Prostate gland (tissue), 2 donors: Measurements from ENCODE around the gene BICRA.

Experiments
- POLR2A ChIP-seq: fragments of 450-650 bp; IDR thresholded peaks from one replicate; pipeline ENCODE4 v1.6.1; 2016; ENCODE audit warnings: antibody characterized with exemption, mild to moderate bottlenecking
- POLR2AphosphoS5 ChIP-seq: sonication (generic); formaldehyde crosslinking; IDR thresholded peaks from one replicate; pipeline ENCODE4 v1.6.1; 2017; ENCODE audit warnings: antibody characterized with exemption
- TF ChIP-seq, protein P1 (sequence below), 4 experiments: fragments of 200-600 bp in 2 of 4; fragments of 450-650 bp in 2 of 4; sonication (generic) in 2 of 4; IDR thresholded peaks; 1 replicate in 3 of 4; 2 replicates in 1 of 4; pipeline ENCODE4 v1.5.1; 2016 to 2019; ENCODE audit warnings: antibody characterized with exemption in 4 of 4, mild to moderate bottlenecking in 2 of 4, moderate library complexity in 2 of 4

DNA sequence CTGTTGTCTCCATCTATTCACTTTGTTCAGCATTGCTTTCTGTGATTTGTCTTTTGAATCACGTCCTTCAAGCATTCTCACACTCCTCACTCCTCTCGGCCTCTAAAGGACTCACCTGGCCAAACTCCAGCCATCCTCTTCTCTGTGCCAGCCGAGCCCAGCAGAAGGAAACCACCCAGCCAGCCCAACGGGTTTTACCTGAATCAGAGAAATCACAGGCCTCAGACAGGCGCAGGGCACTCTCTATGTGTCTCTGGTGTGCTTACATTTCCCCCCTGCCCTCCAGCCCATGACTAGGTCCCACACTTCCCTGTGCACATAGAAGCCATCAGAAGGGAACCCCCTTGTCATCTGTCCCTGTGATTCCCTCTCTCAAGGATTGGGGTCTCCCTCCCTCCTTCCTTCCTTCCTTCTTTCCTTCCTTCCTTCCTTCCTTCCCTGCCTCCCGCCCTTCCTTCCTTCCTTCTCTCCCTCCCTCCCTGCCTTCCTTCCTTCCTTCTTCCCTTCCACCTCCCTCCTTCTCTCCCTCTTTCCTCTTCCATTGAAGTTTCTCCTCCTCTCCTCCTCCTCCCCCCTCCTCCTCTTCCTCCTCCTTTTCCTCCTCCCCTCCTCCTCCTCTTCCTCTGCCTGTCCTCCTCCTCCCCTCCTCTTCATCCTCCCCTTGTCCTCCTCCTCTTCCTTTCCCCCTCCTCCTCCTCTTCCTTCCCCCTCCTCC, 27.2 kb upstream of the BICRA start:
- TF ChIP-seq, protein P1, sequence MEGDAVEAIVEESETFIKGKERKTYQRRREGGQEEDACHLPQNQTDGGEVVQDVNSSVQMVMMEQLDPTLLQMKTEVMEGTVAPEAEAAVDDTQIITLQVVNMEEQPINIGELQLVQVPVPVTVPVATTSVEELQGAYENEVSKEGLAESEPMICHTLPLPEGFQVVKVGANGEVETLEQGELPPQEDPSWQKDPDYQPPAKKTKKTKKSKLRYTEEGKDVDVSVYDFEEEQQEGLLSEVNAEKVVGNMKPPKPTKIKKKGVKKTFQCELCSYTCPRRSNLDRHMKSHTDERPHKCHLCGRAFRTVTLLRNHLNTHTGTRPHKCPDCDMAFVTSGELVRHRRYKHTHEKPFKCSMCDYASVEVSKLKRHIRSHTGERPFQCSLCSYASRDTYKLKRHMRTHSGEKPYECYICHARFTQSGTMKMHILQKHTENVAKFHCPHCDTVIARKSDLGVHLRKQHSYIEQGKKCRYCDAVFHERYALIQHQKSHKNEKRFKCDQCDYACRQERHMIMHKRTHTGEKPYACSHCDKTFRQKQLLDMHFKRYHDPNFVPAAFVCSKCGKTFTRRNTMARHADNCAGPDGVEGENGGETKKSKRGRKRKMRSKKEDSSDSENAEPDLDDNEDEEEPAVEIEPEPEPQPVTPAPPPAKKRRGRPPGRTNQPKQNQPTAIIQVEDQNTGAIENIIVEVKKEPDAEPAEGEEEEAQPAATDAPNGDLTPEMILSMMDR (IDR thresholded peaks at IDR 0.05): no peak
- TF ChIP-seq POLR2A: no peak
- peak; percentile 79 for TF ChIP-seq POLR2AphosphoS5
